Measurements from ENCODE around the gene PARS2. TPM values are rescaled to one million over a fixed set of nuclear protein-coding genes. Genes with fewer than 3 reads are reported as not detected.

PARS2 gene
- total RNA-seq, 1 experiment from 2014 or later, result 5.8 TPM

DNA sequence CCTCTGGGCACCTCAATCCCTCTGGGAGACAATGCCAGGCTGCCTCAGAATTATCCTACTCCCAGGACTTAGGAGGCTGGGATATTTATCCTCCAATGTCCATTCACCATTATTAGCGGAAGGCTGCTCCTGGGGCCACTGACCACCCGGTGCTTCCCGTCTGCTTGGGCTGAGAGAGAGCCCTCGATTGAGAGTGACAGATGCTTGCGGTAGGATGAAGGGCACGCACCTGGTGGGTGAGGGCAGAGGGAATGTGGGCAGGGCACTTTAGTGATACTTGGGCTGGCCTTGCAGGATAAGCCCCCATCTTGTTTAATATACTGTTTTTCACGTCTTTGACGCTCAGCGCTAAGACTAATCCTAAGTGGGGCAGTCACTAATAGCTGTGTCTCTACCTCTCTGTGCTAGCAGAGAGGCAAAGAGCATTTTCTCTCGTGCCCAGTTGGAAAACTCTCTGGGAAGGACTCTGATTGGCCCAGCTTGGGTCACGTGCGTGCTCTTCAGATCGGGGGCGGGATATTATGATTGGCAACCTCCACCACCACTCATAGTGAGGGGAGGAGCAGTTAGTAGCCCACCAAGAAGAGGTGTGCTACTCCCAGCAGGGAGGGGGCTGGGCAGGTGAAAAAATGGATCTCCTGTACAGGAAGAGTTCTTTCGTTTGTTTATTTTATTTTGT, 10.6 kb upstream of the PARS2 start:
- peak; percentile 48 for DNase-seq (ENCODE audit: low read depth)

DNA sequence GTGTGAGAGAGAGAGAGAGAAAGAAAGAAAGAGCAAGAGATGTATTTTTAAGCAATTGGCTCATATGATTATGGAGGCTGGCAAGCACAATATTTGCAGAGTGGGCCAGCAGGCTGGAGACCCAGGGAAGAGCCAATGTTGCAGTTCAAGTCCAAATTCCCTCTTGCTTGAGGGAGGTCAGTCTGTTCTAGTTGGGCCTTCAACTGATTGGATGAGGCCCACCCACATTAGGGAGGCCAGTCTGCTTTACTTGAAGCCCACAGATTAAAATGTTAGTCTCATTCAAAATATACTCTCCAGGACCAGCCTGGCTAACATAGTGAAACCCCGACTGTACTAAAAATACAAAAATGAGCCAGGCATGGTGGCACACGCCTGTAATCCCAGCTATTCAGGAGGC, 8.6 kb upstream of the PARS2 start:
- DNase-seq (ENCODE audit: low read depth), result no peak

DNA sequence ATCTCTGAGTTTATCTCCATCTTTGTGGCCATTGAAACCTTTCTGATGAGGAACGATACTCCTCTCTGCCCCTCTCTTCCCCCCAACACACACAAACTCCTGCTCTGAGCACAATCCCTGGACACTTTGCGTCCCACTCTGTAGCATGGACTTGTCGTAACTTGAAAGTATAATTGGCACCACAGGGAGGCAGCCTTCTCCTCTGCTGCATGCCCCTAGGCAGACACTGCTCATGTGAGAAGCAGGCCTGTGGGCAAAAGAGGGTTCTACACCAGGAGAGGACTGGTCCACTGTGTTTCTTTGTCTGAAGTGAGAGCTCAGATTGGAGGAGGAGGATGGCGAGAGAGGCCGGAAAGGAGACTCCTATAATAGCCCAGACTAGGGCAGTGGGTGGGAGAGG, 3.8 kb upstream of the PARS2 start:
- no peak for DNase-seq (ENCODE audit: low read depth)

DNA sequence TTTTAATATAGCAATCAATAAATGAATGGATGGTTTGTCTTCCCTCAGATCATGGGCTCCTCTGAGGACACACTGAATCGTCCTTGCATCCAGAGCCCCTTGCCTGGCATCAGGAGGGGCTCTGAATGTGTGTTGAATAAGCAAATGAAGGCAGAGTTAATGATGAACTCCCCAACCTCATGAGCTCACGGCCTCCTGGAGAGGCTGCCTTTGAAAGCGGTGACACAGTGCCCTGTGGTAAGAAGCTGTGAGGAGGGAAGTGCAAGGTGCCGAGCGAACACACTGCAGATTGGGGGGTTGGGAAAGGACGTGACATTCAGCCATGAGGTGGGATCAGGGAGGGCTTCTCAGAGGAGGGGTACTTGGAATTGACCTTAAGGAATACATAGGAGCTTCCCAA, 3.2 kb upstream of the PARS2 start:
- DNase-seq (ENCODE audit: low read depth), result no peak

DNA sequence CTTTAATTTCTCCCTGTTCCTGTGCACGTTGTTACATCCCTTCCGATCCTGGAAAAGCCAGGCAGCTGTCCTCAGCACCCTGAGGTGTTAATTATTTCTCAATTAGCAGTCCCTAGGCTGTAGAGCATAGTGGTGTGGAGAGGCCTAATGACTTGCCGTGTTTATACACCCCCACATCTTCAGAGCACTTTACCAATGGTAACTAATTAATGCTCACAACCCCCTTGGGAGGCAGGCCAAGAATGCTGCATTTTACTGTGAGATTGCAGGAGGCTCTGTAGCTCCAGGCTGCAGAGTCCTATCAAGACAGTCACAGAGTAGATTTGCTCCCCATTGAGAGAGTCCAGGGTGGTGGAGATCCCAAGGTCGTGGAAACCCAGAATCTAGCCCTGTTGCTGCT, 2.4 kb upstream of the PARS2 start:
- no peak for DNase-seq (ENCODE audit: low read depth)

DNA sequence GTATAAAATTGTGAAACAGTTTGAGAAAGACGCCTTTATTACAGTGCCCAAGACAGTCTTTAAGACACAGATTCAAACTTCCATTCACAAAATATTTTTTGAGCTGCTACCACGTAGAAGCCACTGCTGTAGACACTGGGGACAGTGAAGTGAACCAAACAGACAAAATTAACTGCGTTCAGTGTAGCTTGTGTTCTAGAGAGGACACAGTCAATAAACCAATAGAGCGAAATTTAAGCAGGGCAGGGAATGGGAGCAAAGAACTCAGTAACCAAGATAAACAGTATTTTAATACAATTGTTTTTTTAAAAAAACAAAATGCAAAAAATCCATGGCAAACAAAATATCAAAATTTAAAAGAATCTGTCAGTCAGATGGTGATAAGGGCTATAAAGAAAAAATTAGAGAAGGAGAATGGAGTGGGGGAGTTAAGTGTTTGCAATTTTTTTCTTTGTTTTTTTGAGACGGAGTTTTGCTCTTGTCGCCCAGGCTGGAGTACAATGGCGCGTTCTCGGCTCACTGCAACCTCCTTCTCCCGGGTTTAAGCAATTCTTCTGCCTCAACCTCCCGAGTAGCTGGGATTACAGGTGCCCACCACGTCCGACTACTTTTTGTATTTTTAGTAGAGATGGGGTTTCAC, 719 bp upstream of the PARS2 start:
- no peak for DNase-seq (ENCODE audit: low read depth)

DNA sequence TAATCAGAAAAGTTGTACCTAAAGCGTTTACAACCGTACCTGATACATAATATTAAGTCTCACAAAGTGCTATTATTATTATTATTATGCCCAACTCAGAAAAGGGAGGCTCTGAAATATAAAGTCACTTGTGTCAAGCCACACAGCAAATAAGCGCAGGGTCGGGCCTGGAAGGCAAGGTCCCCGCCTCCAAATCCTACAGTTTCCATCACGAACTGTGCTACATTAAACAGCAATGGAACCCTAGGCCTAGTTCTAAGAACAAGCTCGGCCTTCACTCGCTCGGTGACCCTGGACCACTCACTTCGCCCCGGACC, 549 bp downstream of the PARS2 start:
- no peak for DNase-seq (ENCODE audit: low read depth)

DNA sequence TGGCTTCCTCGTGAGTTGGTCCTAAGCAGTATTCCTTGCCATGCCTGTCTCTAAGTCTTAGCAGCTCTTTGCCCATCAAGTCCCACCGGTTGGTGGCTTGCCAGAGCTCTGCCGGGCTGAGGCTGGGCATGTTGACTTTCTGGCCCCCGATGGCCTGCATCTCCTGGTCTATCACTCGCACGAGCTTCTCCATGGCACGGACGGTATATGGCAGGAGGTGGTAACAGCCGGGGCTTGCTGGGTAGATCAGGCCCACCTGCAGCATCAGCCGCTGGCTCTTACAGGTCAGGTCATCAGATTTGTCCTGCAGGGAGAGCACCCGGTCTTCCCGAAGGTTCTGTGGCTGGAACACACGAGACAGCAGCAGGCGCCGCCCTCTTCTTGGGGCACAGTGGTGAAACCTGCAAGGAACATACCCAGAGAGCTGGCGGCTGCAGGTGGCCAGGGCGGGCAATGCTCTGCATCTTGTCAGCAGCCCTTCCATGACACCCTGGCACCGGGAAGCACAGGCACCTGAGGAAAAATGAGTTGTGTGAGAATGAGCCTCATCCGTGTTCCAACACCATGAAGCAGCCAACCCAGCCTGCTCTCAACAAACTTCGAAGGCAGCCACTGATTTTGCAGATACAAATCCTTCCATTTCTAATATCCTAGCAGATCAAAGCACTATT, 5.5 kb downstream of the PARS2 start:
- no peak for DNase-seq (ENCODE audit: low read depth)

DNA sequence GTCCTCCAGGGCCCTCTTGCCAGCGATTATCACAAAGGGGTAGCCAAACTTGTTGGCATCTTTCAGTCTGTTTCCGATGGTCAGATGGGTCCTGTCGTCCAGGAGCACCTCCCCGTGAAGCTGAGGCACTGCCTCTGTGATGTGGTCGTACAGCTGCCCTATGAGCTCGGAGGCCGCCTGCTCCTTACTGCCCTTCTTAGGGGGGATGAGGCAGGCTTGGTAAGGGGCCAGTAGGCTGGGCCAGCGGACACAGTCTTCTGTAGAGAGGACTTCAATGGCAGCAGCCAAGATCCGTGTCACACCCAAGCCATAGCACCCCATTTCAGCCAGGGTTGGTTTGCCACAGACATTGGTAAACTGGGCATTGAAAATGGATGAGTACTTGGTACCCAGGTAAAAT, 6.5 kb downstream of the PARS2 start:
- DNase-seq (ENCODE audit: low read depth), result no peak

DNA sequence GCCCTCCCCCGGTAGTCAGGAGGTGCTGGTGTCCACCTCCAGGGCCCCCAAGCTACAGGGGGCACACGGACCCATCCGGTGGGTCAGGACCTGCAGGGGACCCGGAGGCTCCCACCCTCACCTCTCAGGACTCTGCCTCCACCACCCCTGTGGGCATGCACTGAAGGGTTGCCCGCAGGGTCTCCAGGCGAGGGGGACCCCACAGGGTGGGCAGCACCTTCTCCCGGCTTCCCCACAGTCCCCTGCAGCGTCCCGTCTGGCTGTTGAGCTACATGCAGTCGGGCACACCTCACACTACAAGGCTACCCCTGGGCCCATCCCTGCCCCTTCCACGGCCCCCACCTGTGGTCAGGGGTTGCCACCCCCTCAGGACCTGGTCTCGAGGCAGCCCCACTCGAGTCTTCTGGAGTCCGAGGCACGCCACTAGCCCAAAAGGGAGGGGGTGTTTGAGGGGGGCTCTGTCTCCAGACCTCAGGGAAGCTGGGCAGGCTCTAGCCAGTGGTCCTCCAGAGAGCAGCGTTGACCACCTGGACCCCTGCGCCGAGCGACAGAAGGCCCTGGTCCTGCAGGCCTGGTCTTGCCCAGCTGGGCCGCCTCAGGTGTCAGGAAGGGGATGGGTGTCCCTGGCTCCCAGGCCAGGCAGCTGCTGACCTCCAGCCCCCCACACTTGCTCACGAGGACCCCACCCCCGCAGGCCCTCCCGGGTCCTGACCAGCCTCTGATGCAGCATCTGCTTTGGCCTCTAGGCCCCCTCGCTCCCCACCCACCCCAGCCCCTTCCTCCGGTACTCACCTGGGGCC, 9.6 kb downstream of the PARS2 start:
- DNase-seq (ENCODE audit: low read depth), result no peak

DNA sequence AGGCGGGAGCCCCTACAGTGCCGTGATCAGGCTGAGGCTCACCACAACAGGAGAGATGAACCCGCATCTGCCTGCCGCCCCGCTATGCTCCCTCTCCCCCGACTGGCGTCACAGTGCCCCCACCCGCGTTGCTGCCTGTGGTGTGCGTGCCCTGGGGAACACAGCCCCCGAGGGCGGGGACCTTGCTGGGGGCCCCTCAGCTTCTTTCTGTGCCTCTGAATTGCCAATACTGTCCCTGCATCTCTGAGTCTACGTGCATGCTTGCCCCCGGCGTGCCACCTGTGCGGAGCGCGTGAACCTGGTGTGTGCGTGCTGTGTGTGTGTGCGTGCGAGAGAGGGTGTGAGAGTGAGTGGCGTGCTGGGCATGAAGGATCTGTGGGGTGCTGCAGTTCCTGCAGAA, 10.3 kb downstream of the PARS2 start:
- no peak for DNase-seq (ENCODE audit: low read depth)

DNA sequence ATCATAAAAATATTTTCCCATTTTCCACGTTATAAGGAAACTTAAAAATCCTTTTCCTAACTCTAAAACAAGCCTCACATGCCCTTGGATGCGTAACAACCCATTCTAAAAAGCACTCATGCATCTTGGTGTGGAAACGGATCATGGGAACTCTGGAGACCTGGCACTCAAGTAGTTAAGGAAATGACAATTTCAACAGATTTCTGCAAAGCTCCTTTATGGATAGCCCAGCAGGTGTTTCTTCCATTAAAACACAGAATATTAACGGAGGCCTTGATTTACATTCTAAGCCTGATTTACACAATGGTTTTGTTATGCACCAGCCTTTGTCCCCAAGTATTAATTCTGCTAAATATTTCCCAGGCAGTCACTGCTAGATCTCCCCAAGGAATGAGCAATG, 12.9 kb downstream of the PARS2 start:
- no peak for DNase-seq (ENCODE audit: low read depth)

DNA sequence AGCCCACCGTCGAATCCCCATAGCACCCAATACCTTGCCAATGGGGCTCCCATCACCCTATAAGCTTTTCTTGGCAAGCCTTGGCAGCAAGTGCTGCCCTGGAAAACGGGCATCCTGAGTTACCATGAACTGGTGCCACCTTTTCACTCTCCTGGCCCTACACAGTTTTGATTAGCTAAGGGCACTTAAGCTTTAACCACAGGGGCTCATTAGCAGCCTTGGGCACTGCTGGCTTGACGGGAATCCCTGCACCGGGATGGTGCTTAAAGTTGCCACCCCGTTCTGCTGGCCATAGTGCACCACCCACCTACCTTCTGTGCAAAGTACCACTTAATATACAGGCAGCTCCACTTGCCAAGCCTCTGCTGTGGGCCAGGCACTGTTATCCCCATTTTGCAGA, 13.7 kb downstream of the PARS2 start:
- no peak for DNase-seq (ENCODE audit: low read depth)

DNA sequence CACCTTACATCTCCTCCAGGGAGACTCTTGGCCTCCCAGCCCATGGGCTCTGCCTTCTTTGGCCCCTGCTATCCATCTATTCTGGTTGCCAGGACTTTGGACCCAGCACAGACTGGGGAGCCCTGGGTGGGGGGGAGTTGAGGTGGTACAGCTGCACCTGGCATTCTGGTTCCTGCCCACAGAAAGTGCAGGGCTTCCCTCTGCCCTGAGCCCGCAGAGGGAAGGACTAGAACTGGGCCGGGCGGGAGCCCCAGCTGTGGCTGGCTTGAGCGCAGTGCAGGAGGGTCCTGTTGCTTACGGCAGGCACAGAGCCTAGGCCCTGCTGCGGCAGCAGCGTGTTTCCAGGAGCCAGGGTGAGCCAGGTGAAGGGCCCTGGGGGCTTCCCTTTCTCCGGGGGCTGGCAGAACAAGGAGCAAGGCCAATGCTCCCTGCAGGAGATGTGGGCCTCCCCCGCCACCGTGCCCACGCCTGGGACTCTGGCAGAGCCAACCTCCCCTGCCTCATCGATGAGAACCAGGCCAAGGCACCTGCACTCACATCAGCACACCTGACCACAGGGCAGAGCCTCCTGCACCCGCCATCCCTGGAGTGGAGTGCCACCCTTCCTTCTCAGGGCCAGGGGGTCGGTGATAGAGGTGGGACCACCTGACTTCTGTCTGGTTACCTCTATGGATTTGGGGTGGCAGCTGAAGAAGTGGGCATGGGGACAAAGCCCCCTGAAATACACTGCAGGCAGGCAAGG, 16.1 kb downstream of the PARS2 start:
- no peak for DNase-seq (ENCODE audit: low read depth)

DNA sequence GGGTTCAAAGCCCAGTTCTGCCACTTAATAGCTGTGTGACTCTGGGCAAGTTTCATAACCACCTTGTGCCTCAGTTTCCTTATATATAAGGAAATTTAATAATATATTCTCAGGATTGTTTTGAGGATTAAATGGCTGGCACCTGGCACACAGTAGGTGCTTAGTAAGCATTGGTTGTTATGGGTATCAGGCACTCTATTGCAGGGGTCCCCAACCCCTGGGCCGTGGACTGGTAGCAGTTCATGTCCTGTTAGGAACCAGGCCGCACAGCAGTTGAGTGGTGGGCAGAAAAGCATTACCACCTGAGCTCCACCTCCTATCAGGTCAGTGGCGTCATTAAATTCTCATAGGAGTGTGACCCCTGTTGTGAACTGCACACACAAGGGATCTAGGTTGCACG, 18.5 kb downstream of the PARS2 start:
- no peak for DNase-seq (ENCODE audit: low read depth)

DNA sequence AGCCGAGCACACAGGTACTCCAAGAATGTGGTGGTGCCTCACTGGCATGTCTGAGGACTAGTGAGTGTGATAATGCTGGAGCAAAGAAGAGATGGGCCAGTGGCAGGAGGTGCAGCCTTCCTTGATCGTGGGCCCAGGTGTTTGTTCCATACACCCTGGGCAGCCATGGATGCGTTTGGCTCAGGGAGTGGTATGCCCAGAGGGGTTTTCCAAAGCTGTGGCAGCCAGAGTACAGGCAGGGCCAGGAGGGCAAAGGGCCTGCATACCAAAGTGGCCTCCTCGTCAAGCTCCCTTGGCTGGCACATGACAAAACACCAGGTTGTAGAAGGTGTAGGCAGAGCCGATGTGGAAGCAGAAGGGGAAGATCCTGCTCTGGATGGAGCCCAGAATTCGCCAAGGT, 19.0 kb downstream of the PARS2 start:
- no peak for DNase-seq (ENCODE audit: low read depth)

DNA sequence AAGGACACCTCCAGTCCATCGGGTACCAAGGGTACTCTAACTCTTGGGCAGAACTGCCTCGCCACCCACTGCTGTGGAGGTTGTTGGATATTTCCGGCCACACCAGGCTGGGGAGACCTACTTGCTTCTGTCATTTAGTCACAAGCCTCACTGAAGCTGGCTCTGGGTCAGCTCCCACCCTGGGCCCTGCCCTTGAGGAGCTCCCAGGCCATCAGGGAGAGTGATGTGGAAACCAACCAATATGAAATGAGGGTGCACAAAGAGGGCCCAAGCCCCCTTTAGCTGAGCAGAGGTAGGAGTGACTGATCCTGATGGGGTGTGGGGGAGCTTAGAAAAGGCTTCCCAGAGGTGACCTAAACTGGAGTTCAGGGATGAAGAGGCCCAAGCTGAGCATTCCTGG, 19.6 kb downstream of the PARS2 start:
- DNase-seq (ENCODE audit: low read depth), result no peak

DNA sequence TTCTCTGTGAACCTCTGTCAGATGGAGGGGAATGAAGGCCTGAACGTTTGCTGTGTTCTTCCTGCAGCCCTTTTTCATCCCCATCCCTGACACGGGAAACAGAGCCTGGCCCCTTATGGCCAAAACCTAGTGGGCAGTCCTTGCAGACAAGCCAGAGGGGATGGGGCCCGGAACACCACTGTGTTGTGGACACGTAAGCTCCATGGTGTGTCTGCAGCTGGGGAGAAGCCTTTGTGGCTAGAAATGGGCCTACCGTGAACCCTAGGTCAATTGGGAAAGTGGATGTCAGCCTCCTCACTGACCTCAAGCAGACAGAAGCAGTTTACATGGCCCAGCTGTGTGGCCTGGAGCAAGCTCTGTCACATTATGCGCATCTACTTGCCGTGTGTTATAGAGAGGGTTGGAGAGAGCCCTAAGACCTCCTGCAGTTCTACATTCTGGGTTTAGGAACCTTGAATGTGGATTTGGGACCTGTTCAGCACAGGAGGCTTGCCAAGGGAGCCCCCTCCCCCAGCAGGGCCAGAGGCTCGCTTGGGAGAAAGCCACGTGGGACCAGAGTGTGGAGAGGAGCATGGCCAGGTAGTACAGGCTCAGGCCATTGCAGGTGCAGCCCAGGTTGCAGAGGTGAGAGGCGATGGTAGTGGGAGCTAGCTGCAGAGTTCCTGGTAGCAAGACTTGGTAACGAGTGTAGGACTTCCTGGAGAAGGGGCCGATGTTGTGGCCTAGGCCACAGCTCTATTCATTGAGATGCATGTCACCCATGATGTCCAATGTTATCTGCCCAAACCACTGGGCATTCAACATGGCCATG, 20.7 kb downstream of the PARS2 start:
- DNase-seq (ENCODE audit: low read depth), result no peak

DNA sequence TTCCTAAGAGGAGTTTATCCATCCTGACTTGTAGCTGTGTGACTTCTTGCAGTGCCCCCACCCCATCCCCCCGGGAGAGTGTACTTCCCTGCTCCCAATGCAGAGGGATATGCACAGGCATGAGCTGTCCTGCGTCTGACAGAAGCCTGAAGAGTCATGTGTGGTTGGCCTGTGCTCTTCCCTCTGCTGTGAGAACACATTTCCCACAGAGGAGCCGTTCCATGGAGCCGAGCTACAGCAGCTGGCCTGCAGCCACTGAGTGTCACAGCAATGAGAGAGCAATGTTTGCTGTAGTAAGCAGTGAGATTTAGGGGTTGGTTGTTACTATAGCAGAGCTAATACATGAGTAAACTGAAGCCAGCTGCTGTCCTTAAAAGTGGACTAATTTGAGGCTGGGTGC, 22.0 kb downstream of the PARS2 start:
- DNase-seq (ENCODE audit: low read depth), result no peak

DNA sequence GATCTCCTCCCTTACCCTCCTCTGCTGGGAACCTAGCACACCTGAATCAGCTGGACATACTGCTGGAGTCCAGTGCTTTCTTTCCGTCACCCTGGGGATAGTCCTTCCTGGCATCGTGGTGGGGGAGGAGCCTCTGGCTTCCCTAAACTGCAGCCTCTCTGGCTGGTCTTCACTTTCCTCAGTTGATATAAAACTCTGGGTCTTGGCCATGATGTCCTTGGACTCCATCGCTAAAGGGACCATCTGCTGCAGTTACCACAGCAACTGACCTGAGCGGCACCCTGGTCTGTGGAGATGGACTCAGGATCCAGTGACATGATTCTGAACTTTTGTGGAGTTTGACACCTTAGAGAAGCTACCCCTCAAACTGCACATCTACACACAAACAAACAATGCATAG, 22.8 kb downstream of the PARS2 start:
- no peak for DNase-seq (ENCODE audit: low read depth)

DNA sequence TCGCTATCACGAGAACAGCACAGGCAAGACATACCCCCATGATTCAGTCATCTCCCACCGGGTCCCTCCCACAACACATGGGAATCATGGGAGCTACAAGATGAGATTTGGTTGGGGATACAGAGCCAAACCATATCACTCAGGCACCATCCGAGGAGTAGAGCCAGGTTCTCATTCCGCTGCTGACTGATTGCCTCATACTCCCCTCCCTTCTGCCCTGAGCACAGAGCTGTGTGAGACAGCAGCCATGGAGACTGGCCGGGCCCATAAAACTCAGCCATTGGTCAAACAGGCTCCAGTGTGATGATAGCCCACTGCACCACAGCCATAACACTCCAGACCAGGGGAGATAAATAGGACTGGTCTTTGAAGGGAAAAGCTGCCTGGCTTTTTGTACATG, 26.1 kb downstream of the PARS2 start:
- DNase-seq (ENCODE audit: low read depth), result no peak
